ENCODE results near the gene SGCA.

Gene SGCA

DNA sequence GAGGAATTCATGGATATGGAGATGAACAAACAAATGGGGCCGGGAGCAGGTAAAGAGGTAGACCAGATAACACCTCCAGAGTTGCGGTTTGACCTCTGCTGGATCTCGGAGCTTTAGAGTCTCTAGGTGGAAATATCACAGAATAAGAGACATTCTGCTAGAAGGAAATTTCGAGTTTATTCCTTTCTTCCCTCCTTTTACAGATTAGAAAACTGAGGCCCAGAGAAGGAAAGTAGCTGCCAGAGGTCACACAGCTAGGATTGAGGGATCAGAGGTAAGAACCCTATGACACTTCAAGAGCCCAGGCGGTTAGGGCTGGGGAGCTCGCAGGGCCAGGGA is 43.3 kb downstream of the SGCA start:
- no peak for DNase-seq (ENCODE audit: low read depth in 2 of 2)

DNA sequence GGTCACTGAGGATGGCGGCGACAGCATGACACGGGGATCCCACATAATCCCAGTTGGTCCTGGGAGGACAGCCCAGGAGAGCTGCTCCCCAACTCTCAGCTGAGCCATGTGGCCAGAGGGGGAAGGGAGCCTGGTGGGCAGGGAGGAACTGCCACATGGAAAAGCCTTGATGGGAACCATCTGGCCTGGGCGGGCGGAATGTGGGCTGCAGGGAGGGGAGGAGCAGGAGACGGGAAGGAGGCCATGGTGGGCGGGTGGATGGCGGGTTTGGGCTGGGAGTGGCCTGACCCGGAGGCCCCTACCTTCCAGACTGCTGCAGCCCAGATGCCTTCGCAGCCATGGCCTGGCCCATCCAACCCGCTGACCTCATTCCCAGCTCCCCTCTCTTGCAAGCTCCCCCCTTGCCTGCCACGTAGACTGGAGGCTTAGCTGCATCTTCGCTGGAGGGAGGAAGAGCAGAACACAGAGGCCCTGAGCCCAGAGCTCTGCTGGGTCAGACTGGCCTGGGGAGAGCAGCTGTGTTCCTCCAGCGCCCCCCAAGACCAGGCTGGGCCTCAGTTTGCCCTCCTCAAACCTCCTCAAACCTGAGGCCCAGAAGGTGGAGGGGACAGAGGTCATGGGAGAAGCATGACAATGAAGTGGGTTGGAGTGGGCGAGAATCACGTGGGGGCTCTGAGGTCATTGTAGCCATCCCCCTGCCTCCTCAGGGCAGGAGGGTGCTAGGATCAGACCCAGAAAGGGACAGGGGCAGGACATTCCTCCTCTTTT is 43.9 kb downstream of the SGCA start:
- DNase-seq (ENCODE audit: low read depth in 2 of 2), result no peak

- no peak for DNase-seq (ENCODE audit: low read depth in 2 of 2)
These were observed 44.7 kb downstream of the SGCA start for GRCh38 chr17:50210240-50211225.

- no peak for DNase-seq (ENCODE audit: low read depth in 2 of 2)
These were observed 45.7 kb downstream of the SGCA start for GRCh38 chr17:50211249-50212120.

- no peak for DNase-seq (ENCODE audit: low read depth in 2 of 2)
These were observed 46.5 kb downstream of the SGCA start for GRCh38 chr17:50212121-50212843.

GRCh38 chr17:50213026-50214022 is 47.5 kb downstream of the SGCA start:
- DNase-seq (ENCODE audit: low read depth in 2 of 2), result peak; percentile 36 to 48

DNA sequence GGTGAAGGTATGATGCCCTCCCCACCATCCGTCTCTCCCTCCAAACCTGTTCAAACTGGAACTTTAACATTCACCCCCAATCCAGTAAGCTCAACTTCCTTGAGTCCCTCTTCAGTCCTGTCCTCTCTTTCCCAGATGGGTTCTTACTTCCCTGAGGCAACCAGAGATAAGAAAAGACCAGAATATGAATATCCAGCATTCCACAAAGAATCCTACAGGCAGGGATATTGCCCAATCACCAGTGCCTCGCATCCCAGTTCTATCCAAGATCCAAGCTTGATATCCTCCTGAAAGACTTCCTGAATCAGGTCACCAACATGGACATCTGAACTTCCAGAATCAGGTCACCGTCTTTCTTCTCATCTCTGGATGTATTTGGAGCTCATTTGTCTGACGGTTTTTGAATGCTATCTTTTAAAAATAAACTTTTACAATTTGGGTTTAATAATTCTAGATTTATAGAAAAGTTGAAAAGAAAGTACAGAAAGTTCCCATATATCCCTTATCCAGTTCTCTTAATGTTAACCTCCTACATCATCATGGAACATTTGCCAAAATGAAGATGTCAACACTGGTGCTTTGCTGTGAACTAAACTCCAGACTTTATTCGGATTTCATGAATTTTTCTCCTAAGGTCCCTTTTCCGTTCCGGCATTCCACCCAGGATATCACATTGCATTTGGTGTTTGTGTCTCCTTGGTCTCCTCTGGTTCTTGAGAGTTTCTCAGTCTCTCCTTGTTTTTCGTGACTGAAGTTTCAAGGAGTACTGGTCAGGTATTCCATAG is 49.4 kb downstream of the SGCA start:
- no peak for DNase-seq (ENCODE audit: low read depth in 2 of 2)

- DNase-seq (ENCODE audit: low read depth in 2 of 2), result no peak
These were observed 51.8 kb downstream of the SGCA start for GRCh38 chr17:50217591-50217990.

DNA sequence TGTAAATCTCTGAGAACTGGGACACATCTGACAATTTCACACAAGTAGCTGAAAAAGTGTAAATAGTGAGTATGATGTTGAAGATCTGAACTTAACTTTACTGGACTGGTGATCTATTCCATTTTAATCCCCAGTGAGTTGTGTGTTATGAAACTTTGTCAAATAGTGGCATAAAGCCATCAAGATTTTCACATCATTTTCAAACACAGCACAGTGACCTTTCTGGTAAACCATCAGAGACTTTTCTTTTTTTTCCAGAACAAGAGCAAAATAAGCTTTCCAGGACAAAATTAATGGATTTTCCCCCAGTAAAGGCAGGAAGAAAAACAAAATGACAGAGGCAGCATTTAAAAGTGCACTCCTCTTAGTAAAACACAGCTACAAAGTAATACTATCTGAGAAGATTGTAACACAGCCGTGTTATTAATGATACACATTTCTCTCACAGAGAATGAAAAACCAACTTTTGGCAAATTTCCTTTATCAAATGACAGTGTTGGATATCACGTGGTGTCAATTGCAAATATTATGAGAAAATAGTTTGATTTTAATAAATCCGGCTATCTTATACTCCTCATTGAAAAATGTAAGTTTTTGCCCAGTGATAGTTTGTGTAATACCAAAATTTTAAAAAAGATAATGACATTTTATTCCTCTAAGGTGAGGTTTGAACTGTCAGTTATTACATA is 52.4 kb downstream of the SGCA start:
- DNase-seq (ENCODE audit: low read depth in 2 of 2), result no peak

GRCh38 chr17:50218771-50219315 is 53.0 kb downstream of the SGCA start:
- no peak for DNase-seq (ENCODE audit: low read depth in 2 of 2)

DNA sequence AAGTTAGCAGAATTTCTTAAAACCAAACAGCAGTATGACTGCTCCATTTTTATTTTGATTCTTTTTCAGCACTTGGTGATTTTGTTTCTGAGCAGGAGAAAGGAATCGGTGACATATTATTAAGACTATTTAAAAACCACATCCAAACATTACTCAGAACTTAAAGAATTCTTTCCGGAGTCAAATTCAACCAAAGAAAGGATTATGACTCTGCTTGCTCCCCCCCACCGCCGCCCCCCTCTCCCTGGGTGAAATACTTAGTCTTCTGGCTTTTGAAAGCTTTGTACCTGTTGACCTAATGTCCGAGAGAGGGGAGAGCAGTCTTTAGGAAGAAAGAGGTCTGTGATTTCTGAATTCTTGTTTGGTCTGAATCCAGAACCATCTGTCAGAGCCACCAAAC is 53.5 kb downstream of the SGCA start:
- no peak for DNase-seq (ENCODE audit: low read depth in 2 of 2)

DNA sequence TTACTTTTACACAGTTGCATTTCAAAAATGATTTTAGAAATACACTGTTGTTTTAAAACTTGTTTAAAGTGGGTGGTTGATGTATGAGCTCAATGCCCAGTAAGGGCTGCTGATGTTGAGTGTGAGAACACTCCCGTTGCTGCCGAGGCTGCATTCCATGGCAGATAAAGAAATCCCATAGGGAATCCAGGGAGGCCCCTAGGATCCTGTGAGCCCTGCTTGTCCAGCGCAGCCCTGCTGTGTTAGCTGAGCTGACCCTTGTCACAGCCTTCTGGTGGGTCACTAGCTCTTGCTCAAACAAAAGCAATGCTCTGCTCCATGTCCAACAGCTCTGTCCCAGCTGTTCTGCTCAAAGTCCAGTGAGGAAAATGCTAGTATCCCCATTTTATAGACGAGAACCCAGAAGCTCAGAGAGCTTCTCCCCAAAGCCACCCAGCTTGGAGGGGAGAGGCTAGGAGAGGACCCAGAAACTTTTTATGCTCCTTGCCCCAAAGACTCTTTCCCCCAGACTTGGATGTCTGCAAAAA is 54.2 kb downstream of the SGCA start:
- no peak for DNase-seq (ENCODE audit: low read depth in 2 of 2)

DNA sequence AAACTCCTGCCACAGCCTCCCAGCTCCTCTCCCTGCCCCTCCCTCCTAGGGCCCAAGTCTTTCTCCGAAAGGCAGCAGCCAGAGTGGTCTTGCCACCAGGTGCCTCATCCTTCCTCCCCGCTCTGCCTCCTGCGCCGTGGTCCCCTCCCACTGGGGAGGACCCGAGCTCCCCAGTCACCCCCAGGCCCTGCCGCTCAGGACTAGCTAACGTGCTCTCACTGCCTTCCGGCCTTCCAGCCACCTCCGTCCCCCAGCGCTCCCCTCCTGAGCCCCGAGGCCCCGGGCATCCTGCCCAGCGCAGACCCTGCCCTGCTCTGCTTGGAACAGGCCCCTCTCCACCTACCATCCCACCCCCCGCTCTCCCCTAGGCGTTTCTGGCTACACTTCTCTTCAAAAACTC is 55.0 kb downstream of the SGCA start:
- no peak for DNase-seq (ENCODE audit: low read depth in 2 of 2)

- DNase-seq (ENCODE audit: low read depth in 2 of 2), result no peak
These were observed 55.6 kb downstream of the SGCA start for GRCh38 chr17:50221266-50221863.

DNA sequence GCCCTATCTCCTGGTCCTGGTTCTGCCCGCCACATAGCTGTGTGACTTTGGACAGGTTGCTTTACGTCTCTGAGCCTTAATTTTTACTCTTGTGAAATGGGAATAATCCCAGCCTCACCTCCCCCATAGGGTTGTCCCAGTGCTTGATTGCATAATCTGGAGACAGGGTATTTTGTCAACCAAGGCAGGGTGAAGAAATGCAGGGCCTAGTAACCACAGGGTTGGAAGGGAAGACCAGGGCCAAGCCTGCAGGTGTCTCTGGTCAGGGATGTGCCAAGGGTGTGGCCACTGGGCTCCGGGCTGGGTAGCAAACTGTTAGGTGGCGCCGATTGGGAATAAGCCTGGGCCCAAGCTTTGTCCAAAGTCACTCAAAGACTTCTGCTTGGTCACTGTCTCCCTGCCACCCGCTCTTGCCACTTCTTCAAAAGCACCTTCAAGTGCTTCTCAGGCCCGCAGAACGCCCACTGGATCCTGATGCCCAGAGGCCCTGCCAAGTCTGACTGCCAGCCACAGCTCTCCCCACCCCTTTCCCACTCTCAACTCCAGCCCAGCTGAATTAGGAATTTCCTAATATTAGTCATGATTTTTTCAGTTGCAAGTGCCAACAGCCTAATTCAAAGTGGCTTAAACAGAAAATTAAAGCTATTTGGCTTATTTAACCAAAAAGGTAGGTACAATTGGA is 56.2 kb downstream of the SGCA start:
- DNase-seq (ENCODE audit: low read depth in 2 of 2), result no peak

GRCh38 chr17:50222922-50223321 is 57.1 kb downstream of the SGCA start:
- DNase-seq (ENCODE audit: low read depth in 2 of 2), result no peak

Measured in stimulated activated CD8-positive, alpha-beta memory T cell treated with anti-CD3 and anti-CD28 coated beads, Interleukin-15, amount 100 ng/mL, for 48 hours (primary cell).